Tibial nerve (tissue), 4 donors: ENCODE data around the gene GIMAP8. TPM values are rescaled to one million over a fixed set of nuclear protein-coding genes. Genes with fewer than 3 reads are reported as not detected.

Source experiments
- DNase-seq, 2 donors: peaks; one replicate each; pipeline ENCODE4 v3.0.0-alpha.2; 2019; ENCODE audit warnings: low spot score in 2 of 2
- H3K27ac ChIP-seq, 4 donors: fragments of 200-600 bp; sonication (generic) in 3 of 4; one replicate each; pipeline ENCODE4 v1.5.1; 2017 to 2019; ENCODE audit warnings: mild to moderate bottlenecking in 1 of 4
- H3K27me3 ChIP-seq, 2 donors: fragments of 200-600 bp; sonication (generic) in 1 of 2; one replicate each; pipeline versions ENCODE4 v1.5.1 to v1.6.0; 2017 to 2019
- H3K36me3 ChIP-seq, 3 donors: fragments of 200-600 bp; sonication (generic); one replicate each; pipeline ENCODE4 v1.5.1; 2018 to 2019
- H3K4me1 ChIP-seq, 4 donors: fragments of 200-600 bp; sonication (generic) in 3 of 4; one replicate each; pipeline ENCODE4 v1.5.1; 2017 to 2019
- H3K4me3 ChIP-seq, 4 donors: fragments of 200-600 bp; sonication (generic) in 3 of 4; one replicate each; pipeline ENCODE4 v1.5.1; 2017 to 2019; ENCODE audit warnings: mild to moderate bottlenecking in 1 of 4, moderate library complexity in 1 of 4
- H3K9me3 ChIP-seq, 4 donors: fragments of 200-600 bp; sonication (generic) in 3 of 4; one replicate each; pipeline ENCODE4 v1.5.1; 2017 to 2019
- EP300 ChIP-seq, 2 donors: sonication (generic); formaldehyde crosslinking; IDR thresholded peaks; one replicate each; pipeline ENCODE4 v1.6.1; 2017; ENCODE audit warnings: antibody characterized with exemption in 2 of 2, mild to moderate bottlenecking in 1 of 2
- POLR2A ChIP-seq, 2 donors: fragments of 450-650 bp; IDR thresholded peaks; one replicate each; pipeline ENCODE4 v1.6.1; 2017; ENCODE audit warnings: antibody characterized with exemption in 2 of 2, mild to moderate bottlenecking in 2 of 2, moderate library complexity in 2 of 2
- WGBS, 2 donors: methylation state at CpG; one replicate each; pipeline ENCODE4 v1.1.5; 2018; 5-methylcytosine and 5-hydroxymethylcytosine counted together
- total RNA-seq, 4 donors: library from RNA; depleted of rRNA; stranded (reverse); fragments of >200 nt; gene quantifications; one replicate each; pipeline ENCODE4 v1.1.0, GENCODE V29; 2016
- TF ChIP-seq, protein P1 (sequence below), 5 experiments: fragments of 200-600 bp in 3 of 5; fragments of 450-650 bp in 2 of 5; sonication (generic) in 3 of 5; IDR thresholded peaks; one replicate each; pipeline ENCODE4 v1.5.1; 2016 to 2019; ENCODE audit warnings: antibody characterized with exemption in 5 of 5, mild to moderate bottlenecking in 3 of 5, moderate library complexity in 2 of 5

Gene GIMAP8
- total RNA-seq, 4 donors from 2014 or later, result 6.3 to 15.9 (median 10.4) TPM

DNA sequence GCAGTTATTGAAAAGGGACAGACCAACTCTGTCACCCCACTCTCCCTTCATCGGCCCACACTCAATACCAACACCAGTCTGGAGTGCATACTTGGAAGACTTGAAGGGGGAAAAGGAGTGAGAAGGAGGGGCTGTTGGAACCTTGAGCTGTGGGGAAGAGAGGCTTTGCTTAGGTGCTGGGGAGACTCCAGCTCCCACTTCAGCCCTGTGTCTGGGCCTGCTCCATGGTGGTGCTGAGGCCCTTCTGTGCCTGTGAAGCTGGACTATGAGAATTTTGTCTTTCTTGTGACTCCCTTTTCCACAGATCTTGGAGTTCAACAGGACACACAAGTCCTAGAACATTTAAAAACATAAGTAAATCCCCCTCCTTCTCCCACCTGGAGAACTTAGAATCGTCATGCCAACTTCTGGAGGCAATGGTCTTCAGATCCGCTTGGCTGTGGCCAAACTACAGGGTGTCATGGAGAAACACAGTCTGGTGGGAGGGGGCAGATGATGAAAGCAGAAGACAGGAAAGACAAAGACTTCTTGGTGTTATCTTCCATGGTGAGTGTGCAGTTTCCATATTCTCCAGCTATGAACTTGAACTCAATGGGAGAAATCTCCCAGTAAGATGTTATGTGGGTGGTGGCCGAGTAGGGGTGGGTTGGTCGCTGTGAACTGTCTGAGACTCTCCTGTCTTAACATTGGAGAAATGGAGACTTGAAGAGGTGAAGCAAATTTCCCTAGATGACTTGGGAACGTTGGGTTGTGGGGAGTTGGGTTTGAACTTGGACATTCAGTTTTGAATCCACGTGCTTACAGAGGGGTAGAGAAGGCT lies 18.4 kb upstream of the GIMAP8 start:
- no peaks in the 10 kb centered on the region for H3K36me3 ChIP-seq
- no peak overlapping the region for H3K4me3 ChIP-seq
- no peak for DNase-seq
- H3K9me3 ChIP-seq, result no peaks in the 10 kb centered on the region
- TF ChIP-seq EP300 (IDR thresholded peaks at IDR 0.05) (no peak), POLR2A (IDR thresholded peaks at IDR 0.05) (no peak)
- TF ChIP-seq, protein P1, sequence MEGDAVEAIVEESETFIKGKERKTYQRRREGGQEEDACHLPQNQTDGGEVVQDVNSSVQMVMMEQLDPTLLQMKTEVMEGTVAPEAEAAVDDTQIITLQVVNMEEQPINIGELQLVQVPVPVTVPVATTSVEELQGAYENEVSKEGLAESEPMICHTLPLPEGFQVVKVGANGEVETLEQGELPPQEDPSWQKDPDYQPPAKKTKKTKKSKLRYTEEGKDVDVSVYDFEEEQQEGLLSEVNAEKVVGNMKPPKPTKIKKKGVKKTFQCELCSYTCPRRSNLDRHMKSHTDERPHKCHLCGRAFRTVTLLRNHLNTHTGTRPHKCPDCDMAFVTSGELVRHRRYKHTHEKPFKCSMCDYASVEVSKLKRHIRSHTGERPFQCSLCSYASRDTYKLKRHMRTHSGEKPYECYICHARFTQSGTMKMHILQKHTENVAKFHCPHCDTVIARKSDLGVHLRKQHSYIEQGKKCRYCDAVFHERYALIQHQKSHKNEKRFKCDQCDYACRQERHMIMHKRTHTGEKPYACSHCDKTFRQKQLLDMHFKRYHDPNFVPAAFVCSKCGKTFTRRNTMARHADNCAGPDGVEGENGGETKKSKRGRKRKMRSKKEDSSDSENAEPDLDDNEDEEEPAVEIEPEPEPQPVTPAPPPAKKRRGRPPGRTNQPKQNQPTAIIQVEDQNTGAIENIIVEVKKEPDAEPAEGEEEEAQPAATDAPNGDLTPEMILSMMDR (IDR thresholded peaks at IDR 0.05), result no peak
- H3K4me1 ChIP-seq, result peaks cover 0 to 4% (median 0%) of the 10 kb centered on the region in 4 donors
- no peak overlapping the region for H3K27ac ChIP-seq
- no peaks in the 10 kb centered on the region for H3K27me3 ChIP-seq
- 87 to 89% methylated on average over 7 of the region's 7 CpGs for WGBS, 2 donors

- Histone ChIP-seq H3K4me3 (no peak overlapping the region), H3K27me3 (no peaks in the 10 kb centered on the region), H3K27ac (no peak overlapping the region), H3K9me3 (no peaks in the 10 kb centered on the region), H3K4me1 (peaks cover 0 to 4% (median 0%) of the 10 kb centered on the region in 4 donors), H3K36me3 (no peaks in the 10 kb centered on the region)
- TF ChIP-seq, protein P1 (IDR thresholded peaks at IDR 0.05), result no peak
- TF ChIP-seq POLR2A (IDR thresholded peaks at IDR 0.05) (no peak), EP300 (IDR thresholded peaks at IDR 0.05) (no peak)
- no peak for DNase-seq
- WGBS, 2 donors, result 74% methylated on average over 14 of the region's 14 CpGs
Observed at GRCh38 chr7:150432915-150433892, 17.2 kb upstream of the GIMAP8 start.

DNA sequence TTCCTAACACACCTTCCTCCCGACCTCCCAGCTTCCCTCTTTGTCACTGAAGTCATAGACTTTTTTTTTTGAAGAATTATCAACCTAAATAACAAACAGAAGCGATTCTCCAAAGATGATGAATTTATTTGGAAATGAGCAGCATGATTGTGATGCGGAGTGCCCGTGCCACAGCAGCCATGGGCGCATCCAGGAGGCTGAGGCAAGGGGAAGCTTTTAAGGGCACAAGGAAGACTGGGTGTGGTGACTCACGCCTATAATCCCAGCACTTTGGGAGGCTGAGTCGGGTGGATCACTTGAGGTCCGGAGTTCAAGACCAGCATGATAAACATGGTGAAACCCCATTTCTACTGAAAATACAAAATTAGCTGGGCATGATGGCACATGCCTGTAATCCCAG lies 16.2 kb upstream of the GIMAP8 start:
- TF ChIP-seq, protein P1 (IDR thresholded peaks at IDR 0.05), result no peak
- TF ChIP-seq EP300 (IDR thresholded peaks at IDR 0.05) (no peak), POLR2A (IDR thresholded peaks at IDR 0.05) (no peak)
- DNase-seq, result no peak
- no peak overlapping the region for H3K27ac ChIP-seq
- 77 to 88% methylated on average over 8 of the region's 8 CpGs for WGBS, 2 donors
- H3K36me3 ChIP-seq, result no peaks in the 10 kb centered on the region
- peaks cover 0 to 4% (median 0%) of the 10 kb centered on the region in 4 donors for H3K4me1 ChIP-seq
- H3K9me3 ChIP-seq, result no peaks in the 10 kb centered on the region
- H3K4me3 ChIP-seq, result no peak overlapping the region
- H3K27me3 ChIP-seq, result no peaks in the 10 kb centered on the region

DNA sequence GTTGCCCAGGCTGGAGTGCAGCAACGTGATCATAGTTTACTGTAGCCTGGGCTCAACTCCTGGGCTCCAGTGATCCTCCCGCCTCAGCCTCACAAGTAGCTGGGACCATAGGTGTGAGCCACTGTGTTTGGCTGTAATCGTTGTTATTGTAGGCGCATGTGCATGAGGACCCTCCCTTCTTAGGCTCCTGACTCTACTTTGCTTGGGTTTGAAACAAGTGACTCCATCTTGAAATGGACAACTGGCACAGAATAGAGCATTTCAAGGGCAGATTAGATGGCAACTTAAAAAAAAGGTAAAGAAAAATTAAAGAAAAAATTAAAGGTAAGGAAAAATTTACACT lies 15.4 kb upstream of the GIMAP8 start:
- TF ChIP-seq EP300 (IDR thresholded peaks at IDR 0.05), result no peak
- TF ChIP-seq, protein P1 (IDR thresholded peaks at IDR 0.05), result no peak
- TF ChIP-seq POLR2A (IDR thresholded peaks at IDR 0.05), result no peak
- WGBS, 2 donors, result 65 to 83% methylated on average over 4 of the region's 4 CpGs

More for the DNA sequence above, 15.4 kb upstream of the GIMAP8 start:
- Histone ChIP-seq H3K36me3 (no peaks in the 10 kb centered on the region), H3K27me3 (no peaks in the 10 kb centered on the region), H3K9me3 (no peaks in the 10 kb centered on the region), H3K4me1 (peaks cover 0 to 4% (median 0%) of the 10 kb centered on the region in 4 donors), H3K27ac (no peak overlapping the region), H3K4me3 (no peak overlapping the region)
- DNase-seq, result no peak
